IMR-90 (cell line): ENCODE measurements around the gene DGAT2.

Source experiments
- BHLHE40 ChIP-seq: fragments of 150-350 bp; IDR thresholded peaks from 2 replicates; pipeline ENCODE4 v1.6.1; 2016; ENCODE audit warnings: mild to moderate bottlenecking, low read depth, low read length
- CEBPB ChIP-seq: IDR thresholded peaks from 2 replicates; pipeline ENCODE4 v1.6.1; 2012; ENCODE audit warnings: low read depth, low read length, improper control_type of control experiment
- CHD1 ChIP-seq: IDR thresholded peaks from 2 replicates; pipeline ENCODE4 v1.6.1; 2012; ENCODE audit warnings: low read depth, low read length, improper control_type of control experiment
- CTCF ChIP-seq: conservative IDR thresholded peaks from 2 replicates; pipeline ENCODE4 v1.5.1; 2012; ENCODE audit warnings: mild to moderate bottlenecking, low read depth, low read length, improper control_type of control experiment
- FOS ChIP-seq: fragments of 150-350 bp; IDR thresholded peaks from 2 replicates; pipeline ENCODE4 v1.6.1; 2016; ENCODE audit warnings: low read depth, low read length
- POLR2A ChIP-seq: IDR thresholded peaks from 2 replicates; pipeline ENCODE4 v1.6.1; 2012; ENCODE audit warnings: mild to moderate bottlenecking, low read depth, low read length
- RCOR1 ChIP-seq: IDR thresholded peaks from 2 replicates; pipeline ENCODE4 v1.6.1; 2012; ENCODE audit warnings: mild to moderate bottlenecking, low read length, improper control_type of control experiment; ENCODE audit not compliant: insufficient replicate concordance
- RFX5 ChIP-seq: IDR thresholded peaks from 2 replicates; pipeline ENCODE4 v1.8.0; 2012; ENCODE audit warnings: low read depth, mild to moderate bottlenecking, low read length, moderate library complexity
- USF2 ChIP-seq: fragments of 150-350 bp; IDR thresholded peaks from 2 replicates; pipeline ENCODE4 v1.6.1; 2017; ENCODE audit warnings: mild to moderate bottlenecking, antibody characterized with exemption, low read length, low read depth

- TF ChIP-seq POLR2A, result no peak
- no peak for TF ChIP-seq CTCF
- TF ChIP-seq FOS, result no peak
- no peak for TF ChIP-seq CHD1
- no peak for TF ChIP-seq BHLHE40
- TF ChIP-seq CEBPB, result no peak
- TF ChIP-seq USF2, result no peak
- TF ChIP-seq RFX5, result no peak
- TF ChIP-seq RCOR1, result no peak
These were observed 25.4 kb downstream of the DGAT2 start for GRCh38 chr11:75793966-75794365.
